Stimulated activated naive CD8-positive, alpha-beta T cell treated with anti-CD3 and anti-CD28 coated beads, Interleukin-15, Interleukin-2, amounts not matched to agents 100 U/mL and 50 U/mL, for 24 hours (primary cell): ENCODE results near the gene ANAPC7.
"Not testable (repeated sequence)": the region's sequence is repeated elsewhere in the genome, so short reads cannot be mapped to it uniquely, and the experiment has no call there.

Experiments
- ATAC-seq: fragments of 150-1000 bp; cut with Tn5 transposase; one replicate; pipeline ENCODE4 v1.10.0; 2021
- DNase-seq: peaks from one replicate; pipeline ENCODE4 v3.0.0; 2021

The ANAPC7 gene

GRCh38 chr12:110348431-110349059 lies 55.0 kb downstream of the ANAPC7 start:
- DNase-seq (no peak), ATAC-seq (no peak)

GRCh38 chr12:110347767-110348166 lies 55.7 kb downstream of the ANAPC7 start:
- ATAC-seq (no peak), DNase-seq (no peak)

- no peak for ATAC-seq
- DNase-seq: no peak
Observed at GRCh38 chr12:110345963-110346362, 57.5 kb downstream of the ANAPC7 start.

GRCh38 chr12:110345176-110345661 lies 58.3 kb downstream of the ANAPC7 start:
- ATAC-seq: no peak
- DNase-seq: no peak

GRCh38 chr12:110344657-110345056 lies 58.9 kb downstream of the ANAPC7 start:
- ATAC-seq (no peak), DNase-seq (no peak)

- ATAC-seq (no peak), DNase-seq (no peak)
Observed at GRCh38 chr12:110343736-110344555, 59.6 kb downstream of the ANAPC7 start.

GRCh38 chr12:110343114-110343513 lies 60.4 kb downstream of the ANAPC7 start:
- DNase-seq (no peak), ATAC-seq (no peak)

- no peak for ATAC-seq
- DNase-seq: no peak
Observed at GRCh38 chr12:110342157-110342556, 61.4 kb downstream of the ANAPC7 start.

GRCh38 chr12:110340706-110341105 lies 62.8 kb downstream of the ANAPC7 start:
- ATAC-seq: no peak
- DNase-seq: no peak

- ATAC-seq, DNase-seq: not testable (repeated sequence)
Observed at GRCh38 chr12:110340261-110340660, 63.2 kb downstream of the ANAPC7 start.

- no peak for DNase-seq
- no peak for ATAC-seq
Observed at GRCh38 chr12:110339184-110339952, 64.1 kb downstream of the ANAPC7 start.

- ATAC-seq (no peak), DNase-seq (no peak)
Observed at GRCh38 chr12:110338754-110339153, 64.8 kb downstream of the ANAPC7 start.

GRCh38 chr12:110337912-110338710 lies 65.4 kb downstream of the ANAPC7 start:
- DNase-seq: no peak
- no peak for ATAC-seq

- ATAC-seq (no peak), DNase-seq (no peak)
Observed at GRCh38 chr12:110335481-110336045, 67.9 kb downstream of the ANAPC7 start.

GRCh38 chr12:110333201-110333600 lies 70.3 kb downstream of the ANAPC7 start:
- ATAC-seq: no peak
- DNase-seq: no peak

- ATAC-seq: no peak
- DNase-seq: no peak
Observed at GRCh38 chr12:110330544-110330943, 73.0 kb downstream of the ANAPC7 start.

GRCh38 chr12:110330124-110330523 lies 73.4 kb downstream of the ANAPC7 start:
- no peak for DNase-seq
- ATAC-seq: no peak

GRCh38 chr12:110329710-110330109 lies 73.8 kb downstream of the ANAPC7 start:
- ATAC-seq (no peak), DNase-seq (no peak)
